Measurements from ENCODE around the gene ZDHHC4. TPM values are rescaled to one million over a fixed set of nuclear protein-coding genes. Genes with fewer than 3 reads are reported as not detected.

Gene ZDHHC4
- total RNA-seq, 1 donor from 2014 or later = 92.1 TPM

DNA sequence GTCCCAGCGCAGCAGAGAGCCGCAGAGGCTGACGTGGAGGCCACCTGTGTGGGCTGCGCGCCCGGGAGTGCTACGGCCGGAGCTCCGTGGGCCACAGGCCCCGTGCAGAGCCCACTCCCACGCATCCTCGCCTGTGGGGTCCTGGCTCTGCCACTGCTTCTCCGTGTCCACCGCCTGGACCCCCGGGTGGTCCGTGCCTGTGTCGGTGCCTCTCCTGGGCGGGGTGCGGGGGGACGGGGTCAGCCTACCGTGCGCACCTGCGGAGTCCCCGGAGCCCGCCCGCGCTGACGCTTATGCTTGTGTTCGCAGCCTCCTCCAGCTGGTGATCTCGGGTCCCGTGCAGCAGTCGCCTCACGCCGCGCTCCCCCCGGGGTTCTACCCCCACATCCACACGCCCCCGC lies 30.4 kb downstream of the ZDHHC4 start:
- Histone ChIP-seq H3K4me3 (ENCODE audit: low read depth, low read length) (no peak overlapping the region), H3K36me3 (ENCODE audit: control insufficient read depth, insufficient read depth, low read length) (peaks cover 2% of the 10 kb centered on the region), H3K27me3 (ENCODE audit: control insufficient read depth, insufficient read depth, low read length) (no peaks in the 10 kb centered on the region)
- no peak for DNase-seq (ENCODE audit: low read depth)
- no peak for FAIRE-seq
- no peak for TF ChIP-seq CTCF (IDR thresholded peaks at IDR 0.05; ENCODE audit: insufficient read depth, low read length, severe bottlenecking)

- TF ChIP-seq CTCF (IDR thresholded peaks at IDR 0.05; ENCODE audit: insufficient read depth, low read length, severe bottlenecking) = no peak
- FAIRE-seq = no peak
These were observed 30.8 kb downstream of the ZDHHC4 start for GRCh38 chr7:6608081-6608480.

GRCh38 chr7:6608794-6609193 lies 31.5 kb downstream of the ZDHHC4 start:
- DNase-seq (ENCODE audit: low read depth) (no peak), FAIRE-seq (no peak)
- Histone ChIP-seq H3K27me3 (ENCODE audit: control insufficient read depth, insufficient read depth, low read length) (no peaks in the 10 kb centered on the region), H3K4me3 (ENCODE audit: low read depth, low read length) (no peak overlapping the region), H3K36me3 (ENCODE audit: control insufficient read depth, insufficient read depth, low read length) (peaks cover 2% of the 10 kb centered on the region)
- TF ChIP-seq CTCF (IDR thresholded peaks at IDR 0.05; ENCODE audit: insufficient read depth, low read length, severe bottlenecking) = no peak

More at GRCh38 chr7:6608081-6608480, 30.8 kb downstream of the ZDHHC4 start:
- Histone ChIP-seq H3K4me3 (ENCODE audit: low read depth, low read length) (no peak overlapping the region), H3K27me3 (ENCODE audit: control insufficient read depth, insufficient read depth, low read length) (no peaks in the 10 kb centered on the region), H3K36me3 (ENCODE audit: control insufficient read depth, insufficient read depth, low read length) (peaks cover 2% of the 10 kb centered on the region)
- no peak for DNase-seq (ENCODE audit: low read depth)

- Histone ChIP-seq H3K36me3 (ENCODE audit: control insufficient read depth, insufficient read depth, low read length) (peaks cover 2% of the 10 kb centered on the region), H3K4me3 (ENCODE audit: low read depth, low read length) (no peak overlapping the region), H3K27me3 (ENCODE audit: control insufficient read depth, insufficient read depth, low read length) (peaks cover 10% of the 10 kb centered on the region)
- TF ChIP-seq CTCF (IDR thresholded peaks at IDR 0.05; ENCODE audit: insufficient read depth, low read length, severe bottlenecking) = no peak
- FAIRE-seq (no peak), DNase-seq (ENCODE audit: low read depth) (no peak)
These were observed 35.6 kb downstream of the ZDHHC4 start for GRCh38 chr7:6612819-6613218.

DNA sequence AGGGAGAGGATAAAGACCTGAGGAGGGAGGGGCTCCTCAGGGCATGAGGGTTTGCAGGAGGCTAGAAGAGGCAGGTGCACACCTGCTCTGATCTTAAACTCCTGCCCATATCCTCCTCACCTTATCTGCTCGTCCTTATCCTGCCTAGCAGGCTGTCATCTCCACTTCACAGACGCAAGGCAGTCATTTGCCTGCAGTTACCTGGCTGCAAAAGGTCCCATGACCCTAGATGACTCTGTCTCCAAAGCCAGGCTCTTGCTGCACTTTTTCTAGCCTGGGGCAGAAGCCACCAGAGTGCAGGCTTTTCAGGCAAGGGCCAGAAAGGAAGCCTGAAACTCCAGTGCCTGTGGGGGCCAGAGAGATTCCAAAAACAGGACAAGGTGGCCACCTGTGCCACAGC lies 36.5 kb downstream of the ZDHHC4 start:
- TF ChIP-seq CTCF (IDR thresholded peaks at IDR 0.05; ENCODE audit: insufficient read depth, low read length, severe bottlenecking) = no peak
- FAIRE-seq (no peak), DNase-seq (ENCODE audit: low read depth) (no peak)
- H3K36me3 ChIP-seq (ENCODE audit: control insufficient read depth, insufficient read depth, low read length) = no peaks in the 10 kb centered on the region
- peaks cover 10% of the 10 kb centered on the region for H3K27me3 ChIP-seq (ENCODE audit: control insufficient read depth, insufficient read depth, low read length)
- H3K4me3 ChIP-seq (ENCODE audit: low read depth, low read length) = no peak overlapping the region

DNA sequence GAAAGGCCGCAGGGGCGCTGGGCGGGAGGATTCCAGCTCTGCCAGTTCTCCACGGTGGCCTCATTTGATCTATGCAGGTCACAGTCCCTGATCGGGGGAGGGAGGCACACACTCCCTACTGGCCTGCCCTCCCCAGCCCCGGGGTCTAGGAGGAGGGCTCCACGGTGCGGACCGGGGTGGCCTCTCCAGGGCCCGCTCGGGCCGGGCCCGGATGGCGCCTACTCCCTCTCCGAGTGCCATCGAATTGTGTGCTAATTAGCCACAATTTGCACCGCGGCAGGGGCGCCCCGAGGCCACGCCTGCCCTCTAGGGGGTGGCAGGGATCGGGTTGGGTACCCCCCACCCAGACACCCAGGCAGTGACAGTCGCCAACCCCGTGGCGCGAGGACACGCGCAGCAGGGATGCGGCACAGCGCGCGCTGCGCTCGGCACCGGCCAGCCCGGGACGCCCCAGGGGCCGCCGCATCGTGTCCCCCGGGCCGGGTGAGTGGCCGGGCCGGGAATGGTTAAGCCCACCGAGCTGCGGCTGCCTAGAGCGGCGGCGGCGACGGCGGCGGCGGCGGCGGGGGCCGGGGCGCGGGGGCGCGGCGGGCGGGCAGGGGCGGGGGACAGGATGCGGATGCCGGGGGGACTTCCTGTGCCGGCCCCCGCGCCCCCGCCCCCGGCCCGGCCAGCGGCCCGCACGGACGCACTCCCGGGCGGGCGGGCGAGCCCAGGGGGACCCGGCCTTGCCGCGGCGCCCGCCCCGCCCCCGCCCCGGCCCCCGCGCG lies 37.9 kb downstream of the ZDHHC4 start, which contains the start of gene ZNF853:
Gene ZNF853, plus strand, starts transcription at position 658 of the 770 bp plus-strand sequence. CDS start 565 bp downstream, outside the sequence.
- peak within 1 kb of the TSS; percentile 23 for H3K4me3 ChIP-seq (ENCODE audit: low read depth, low read length)
- peaks cover 10% of the 10 kb centered on the region for H3K27me3 ChIP-seq (ENCODE audit: control insufficient read depth, insufficient read depth, low read length)
- DNase-seq (ENCODE audit: low read depth) (no peak), FAIRE-seq (no peak)
- H3K36me3 ChIP-seq (ENCODE audit: control insufficient read depth, insufficient read depth, low read length) = no peaks in the 10 kb centered on the region
- TF ChIP-seq CTCF (IDR thresholded peaks at IDR 0.05; ENCODE audit: insufficient read depth, low read length, severe bottlenecking) = no peak
